Activated T-helper 2 cell treated with anti-CD3 and anti-CD28 coated beads, Interferon-gamma antibody, Interleukin-2, Interleukin-4, amounts not matched to agents 10 μg/mL and 5 μg/mL and 100 μg/mL, durations not matched to agents 14 hours and 24 hours and 36 hours (primary cell): Measurements from ENCODE around the gene MINK1. TPM values are rescaled to one million over a fixed set of nuclear protein-coding genes. Genes with fewer than 3 reads are reported as not detected.

Source experiments
- DNase-seq: peaks from one replicate; pipeline ENCODE4 v3.0.0; 2021; ENCODE audit warnings: low spot score
- H3K27ac Mint-ChIP-seq: one replicate; pipeline ENCODE4 v1.8.0; 2021; ENCODE audit warnings: mixed read lengths
- H3K27me3 Mint-ChIP-seq: one replicate; pipeline ENCODE4 v1.8.0; 2021; ENCODE audit warnings: low read depth, mixed read lengths
- H3K36me3 Mint-ChIP-seq: one replicate; pipeline ENCODE4 v1.8.0; 2021; ENCODE audit warnings: low read depth, mixed read lengths
- H3K4me1 Mint-ChIP-seq: one replicate; pipeline ENCODE4 v1.8.0; 2021; ENCODE audit warnings: low read depth, mixed read lengths
- H3K4me3 Mint-ChIP-seq: one replicate; pipeline ENCODE4 v1.8.0; 2021; ENCODE audit warnings: low read depth, mild to moderate bottlenecking, moderate library complexity, mixed read lengths
- H3K9me3 Mint-ChIP-seq: one replicate; pipeline ENCODE4 v1.8.0; 2021; ENCODE audit warnings: mixed read lengths
- intact Hi-C: fragments of 100-400 bp; cut with micrococcal nuclease; formaldehyde crosslinking; loops from one replicate; pipeline ENCODE4 v1.15.1; 2023
- total RNA-seq: library from RNA; stranded (reverse); gene quantifications from 2 replicates; pipeline ENCODE4 v1.2.3, GENCODE V29; 2022

MINK1 gene
- total RNA-seq = 60.9 and 69.7 TPM in 2 replicates

- DNase-seq = peak; percentile 87
- Mint-ChIP-seq H3K9me3 (no peaks in the 10 kb centered on the region), H3K4me3 (peak within 1 kb of the TSS; percentile 90), H3K4me1 (peaks cover 25% of the 10 kb centered on the region), H3K27ac (peak within 1 kb of the TSS; percentile 86), H3K27me3 (no peaks in the 10 kb centered on the region), H3K36me3 (peaks cover 8% of the 10 kb centered on the region)
- intact Hi-C loops = loop anchor here (1.0 to 2.0 kb wide), 2 partner anchors 37 to 102 kb away; partner anchors contain the start of genes MED11 and PSMB6
These were observed at the start of gene MINK1 for GRCh38 chr17:4833178-4833940. Gene MINK1, plus strand, starts transcription at chr17:4833340. Its CDS starts 244 bp downstream, at chr17:4833584.

DNA sequence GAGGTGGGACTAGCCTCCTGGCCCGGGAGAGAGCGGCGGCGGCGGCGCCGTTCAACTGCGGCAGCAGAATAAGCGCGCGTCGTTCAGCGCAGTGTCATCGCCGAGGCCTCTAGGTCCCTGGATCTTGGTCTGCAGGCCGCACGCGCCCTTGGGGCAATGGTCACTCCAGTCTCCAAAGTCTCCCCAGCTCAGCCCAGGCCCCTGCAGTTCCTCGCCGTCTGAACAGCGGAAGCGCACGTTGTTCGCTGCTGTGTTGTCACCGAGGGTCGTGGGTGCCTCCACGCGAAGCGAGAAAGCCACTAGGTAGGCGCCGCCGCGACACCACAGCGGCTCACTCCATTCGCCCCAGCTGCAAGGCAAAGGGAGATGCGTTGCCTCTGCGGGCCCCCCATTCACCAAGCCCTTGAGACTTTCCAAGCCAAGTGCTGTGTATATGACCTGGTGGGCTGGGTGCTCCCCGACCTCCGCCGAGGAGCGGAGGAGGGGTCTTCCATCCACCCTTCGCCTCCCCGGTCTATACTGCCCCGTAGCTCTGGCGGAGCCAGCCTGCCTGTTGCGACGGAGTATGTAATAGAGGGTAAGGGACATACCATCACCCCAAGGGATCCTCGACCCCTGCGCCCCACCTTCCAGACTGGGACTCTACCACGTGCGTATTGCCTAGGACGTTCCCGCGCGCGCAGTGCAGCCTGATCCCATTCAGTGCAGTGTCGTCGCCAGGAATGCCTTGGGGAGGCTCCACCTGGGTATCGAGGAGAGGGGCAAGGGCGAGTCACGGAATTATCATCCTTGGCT, 47.6 kb upstream of the MINK1 start:
- H3K4me1 Mint-ChIP-seq = peaks cover 15% of the 10 kb centered on the region
- no peaks in the 10 kb centered on the region for H3K36me3 Mint-ChIP-seq
- DNase-seq = no peak
- intact Hi-C loops = loop anchor here (2.0 kb wide), 1 partner anchor 103 kb away; no protein-coding TSS in a partner anchor
- H3K27me3 Mint-ChIP-seq = peaks cover 62% of the 10 kb centered on the region
- H3K4me3 Mint-ChIP-seq = no peak overlapping the region
- no peaks in the 10 kb centered on the region for H3K9me3 Mint-ChIP-seq
- H3K27ac Mint-ChIP-seq = no peak overlapping the region

DNA sequence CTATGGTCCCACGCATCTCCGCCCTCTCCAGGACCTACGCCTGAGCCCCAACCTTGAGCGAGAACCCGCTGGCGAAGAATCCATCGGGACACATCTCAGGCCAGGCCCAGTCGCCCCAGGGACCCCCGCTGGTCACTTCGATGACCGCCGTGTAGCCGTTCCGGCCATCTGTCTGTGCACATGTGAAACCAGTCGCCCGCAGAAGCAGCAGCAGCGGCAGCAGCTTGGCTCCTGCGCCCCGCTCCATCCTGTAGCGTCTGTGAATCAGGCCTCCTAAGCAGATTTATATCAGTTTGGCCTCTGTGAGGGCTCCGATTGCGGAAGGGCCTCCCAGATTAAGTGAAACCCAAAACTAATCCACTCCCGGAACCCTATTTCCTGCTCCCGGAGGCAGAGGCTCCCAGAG, 47.0 kb upstream of the MINK1 start, which contains the start of gene VMO1:
TSS of gene VMO1 (minus strand) at position 259 of the 406 bp plus-strand sequence. CDS start at position 247, 12 bp downstream.
- Mint-ChIP-seq H3K4me3 (no peak within 1 kb of the TSS), H3K36me3 (no peaks in the 10 kb centered on the region), H3K9me3 (no peaks in the 10 kb centered on the region), H3K27ac (no peak within 1 kb of the TSS), H3K4me1 (peaks cover 19% of the 10 kb centered on the region), H3K27me3 (peaks cover 58% of the 10 kb centered on the region)
- no peak for DNase-seq
- intact Hi-C loops = loop anchor here (2.0 kb wide), 1 partner anchor 103 kb away; no protein-coding TSS in a partner anchor

DNA sequence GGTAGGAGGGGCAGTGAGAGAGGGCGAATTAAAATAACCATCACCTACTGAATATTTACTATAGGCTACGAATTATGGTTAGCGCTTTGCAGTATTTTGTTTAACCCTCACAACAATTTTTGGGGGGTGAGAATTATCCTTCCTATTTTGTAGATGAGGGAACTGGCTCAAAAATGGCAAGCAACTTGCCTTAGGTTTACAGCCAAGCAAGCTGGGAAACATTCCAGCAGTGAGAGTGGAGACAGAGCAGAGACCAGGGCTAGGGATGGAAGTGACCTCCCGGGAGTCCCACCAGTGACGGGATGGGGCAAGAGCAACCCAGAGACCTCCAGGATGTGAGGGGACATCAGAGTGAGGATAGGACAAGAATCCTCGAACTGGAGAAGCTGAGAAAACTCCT, 46.6 kb upstream of the MINK1 start:
- H3K9me3 Mint-ChIP-seq = no peaks in the 10 kb centered on the region
- H3K4me3 Mint-ChIP-seq = no peak overlapping the region
- no peaks in the 10 kb centered on the region for H3K36me3 Mint-ChIP-seq
- intact Hi-C loops = loop anchor here (2.0 kb wide), 1 partner anchor 102 kb away; no protein-coding TSS in a partner anchor
- peaks cover 58% of the 10 kb centered on the region for H3K27me3 Mint-ChIP-seq
- no peak for DNase-seq
- H3K27ac Mint-ChIP-seq = no peak overlapping the region
- H3K4me1 Mint-ChIP-seq = peaks cover 21% of the 10 kb centered on the region

GRCh38 chr17:4788159-4788806, 44.9 kb upstream of the MINK1 start:
- peak overlapping the region; percentile 51 for H3K4me3 Mint-ChIP-seq
- no peak overlapping the region for H3K27ac Mint-ChIP-seq
- H3K9me3 Mint-ChIP-seq = no peaks in the 10 kb centered on the region
- peaks cover 21% of the 10 kb centered on the region for H3K4me1 Mint-ChIP-seq
- no peak for DNase-seq
- H3K36me3 Mint-ChIP-seq = no peaks in the 10 kb centered on the region
- H3K27me3 Mint-ChIP-seq = peaks cover 51% of the 10 kb centered on the region
- intact Hi-C loops = no loop called here

DNA sequence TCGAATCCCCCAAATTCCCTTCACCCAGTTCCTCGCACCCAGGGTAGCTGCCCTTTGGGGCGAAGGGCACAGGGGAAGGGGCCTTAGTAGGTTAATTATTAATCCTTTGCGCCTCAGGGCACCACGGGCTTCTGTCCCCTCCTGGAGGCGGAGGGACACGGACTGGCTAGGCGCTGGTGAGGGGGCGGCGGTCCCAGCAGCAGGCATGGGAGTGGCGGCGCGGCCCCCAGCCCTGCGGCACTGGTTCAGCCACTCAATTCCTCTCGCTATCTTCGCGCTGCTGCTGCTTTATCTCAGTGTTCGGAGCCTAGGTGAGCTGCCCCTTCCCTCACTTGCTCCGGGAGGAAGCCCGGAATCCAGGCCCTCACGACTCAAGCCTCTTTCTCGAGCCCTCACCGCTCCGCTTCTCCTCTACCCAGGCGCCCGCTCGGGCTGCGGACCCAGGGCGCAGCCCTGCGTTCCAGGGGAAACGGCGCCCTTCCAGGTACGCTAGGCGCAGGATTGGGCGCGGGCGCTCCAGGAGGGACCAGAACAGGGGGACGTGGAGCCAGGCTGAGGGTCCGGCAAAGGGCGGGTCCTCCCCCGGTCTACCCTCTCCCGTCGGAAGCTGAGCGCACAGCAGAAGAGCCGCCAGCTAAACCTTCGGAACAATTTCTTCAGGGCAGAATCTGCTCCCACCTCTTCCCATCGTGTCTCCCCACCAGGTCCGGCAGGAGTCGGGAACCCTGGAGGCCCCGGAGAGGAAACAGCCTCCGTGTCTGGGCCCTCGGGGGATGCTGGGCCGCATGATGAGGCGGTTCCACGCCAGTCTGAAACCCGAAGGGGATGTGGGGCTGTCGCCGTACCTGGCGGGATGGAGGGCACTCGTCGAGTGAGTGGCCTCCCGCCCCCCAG, 44.1 kb upstream of the MINK1 start, which contains the start of gene GLTPD2:
TSS of gene GLTPD2 (plus strand) at position 158 of the 894 bp plus-strand sequence. CDS start at position 206, 48 bp downstream.
- Mint-ChIP-seq H3K27me3 (peaks cover 46% of the 10 kb centered on the region), H3K27ac (no peak within 1 kb of the TSS)
- intact Hi-C loops = no loop called here

GRCh38 chr17:4789701-4789950, 43.5 kb upstream of the MINK1 start:
- Mint-ChIP-seq H3K27ac (no peak overlapping the region), H3K36me3 (no peaks in the 10 kb centered on the region), H3K27me3 (peaks cover 40% of the 10 kb centered on the region), H3K4me3 (peak overlapping the region; percentile 78), H3K4me1 (peaks cover 21% of the 10 kb centered on the region), H3K9me3 (no peaks in the 10 kb centered on the region)
- DNase-seq = no peak
- intact Hi-C loops = no loop called here

More for the DNA sequence above, 44.1 kb upstream of the MINK1 start, which contains the start of gene GLTPD2:
- no peaks in the 10 kb centered on the region for H3K9me3 Mint-ChIP-seq
- peak within 1 kb of the TSS; percentile 78 for H3K4me3 Mint-ChIP-seq
- no peak for DNase-seq
- no peaks in the 10 kb centered on the region for H3K36me3 Mint-ChIP-seq
- peaks cover 21% of the 10 kb centered on the region for H3K4me1 Mint-ChIP-seq

DNA sequence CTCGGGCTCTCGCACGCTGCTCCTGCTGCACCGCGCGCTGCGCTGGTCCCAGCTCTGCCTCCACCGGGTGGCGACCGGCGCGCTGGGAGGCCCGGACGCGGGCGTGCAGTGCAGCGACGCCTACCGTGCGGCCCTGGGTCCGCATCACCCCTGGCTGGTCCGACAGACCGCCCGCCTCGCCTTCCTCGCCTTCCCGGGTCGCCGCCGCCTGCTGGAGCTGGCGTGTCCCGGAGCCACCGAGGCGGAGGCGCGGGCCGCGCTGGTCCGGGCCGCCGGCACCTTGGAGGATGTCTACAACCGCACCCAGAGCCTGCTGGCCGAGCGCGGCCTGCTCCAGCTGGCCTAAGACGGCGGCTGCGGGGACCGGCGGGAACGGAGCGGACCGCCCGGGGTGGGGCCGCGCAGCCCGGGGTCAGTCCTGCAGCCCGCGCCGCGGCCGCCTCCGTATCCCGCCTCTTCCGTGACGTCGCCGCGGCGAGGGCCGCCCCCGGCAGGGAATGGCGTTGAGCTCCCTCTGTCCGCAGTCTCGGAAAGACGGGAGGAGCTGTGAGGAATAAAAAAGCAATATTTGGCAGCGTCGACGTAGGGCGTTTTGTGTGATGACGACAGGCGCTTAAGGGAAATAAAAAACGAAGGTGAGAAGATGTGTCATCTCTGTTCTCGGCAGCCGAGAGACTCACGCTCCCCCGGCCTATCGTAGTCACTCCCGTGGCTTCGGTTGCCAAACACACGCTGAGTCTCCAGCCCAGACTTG, 43.0 kb upstream of the MINK1 start:
- peak overlapping the region; percentile 94 for H3K27ac Mint-ChIP-seq
- H3K4me3 Mint-ChIP-seq = peak overlapping the region; percentile 90
- H3K27me3 Mint-ChIP-seq = peaks cover 39% of the 10 kb centered on the region
- H3K9me3 Mint-ChIP-seq = no peaks in the 10 kb centered on the region
- H3K4me1 Mint-ChIP-seq = peaks cover 21% of the 10 kb centered on the region
- H3K36me3 Mint-ChIP-seq = no peaks in the 10 kb centered on the region
- intact Hi-C loops = loop anchor here (1.0 to 10.0 kb wide), 4 partner anchors 59 to 225 kb away; partner anchors contain the start of genes ARRB2, GGT6 and MED11
- peak; percentile 82 for DNase-seq

- no peak for DNase-seq
- H3K27me3 Mint-ChIP-seq = peaks cover 33% of the 10 kb centered on the region
- H3K4me3 Mint-ChIP-seq = peak overlapping the region; percentile 90
- H3K27ac Mint-ChIP-seq = peak overlapping the region; percentile 94
- intact Hi-C loops = loop anchor here (1.0 to 10.0 kb wide), 4 partner anchors 60 to 226 kb away; partner anchors contain the start of genes ARRB2, GGT6 and MED11
- no peaks in the 10 kb centered on the region for H3K36me3 Mint-ChIP-seq
- no peaks in the 10 kb centered on the region for H3K9me3 Mint-ChIP-seq
- peaks cover 20% of the 10 kb centered on the region for H3K4me1 Mint-ChIP-seq
These were observed 42.4 kb upstream of the MINK1 start for GRCh38 chr17:4790705-4791088.

DNA sequence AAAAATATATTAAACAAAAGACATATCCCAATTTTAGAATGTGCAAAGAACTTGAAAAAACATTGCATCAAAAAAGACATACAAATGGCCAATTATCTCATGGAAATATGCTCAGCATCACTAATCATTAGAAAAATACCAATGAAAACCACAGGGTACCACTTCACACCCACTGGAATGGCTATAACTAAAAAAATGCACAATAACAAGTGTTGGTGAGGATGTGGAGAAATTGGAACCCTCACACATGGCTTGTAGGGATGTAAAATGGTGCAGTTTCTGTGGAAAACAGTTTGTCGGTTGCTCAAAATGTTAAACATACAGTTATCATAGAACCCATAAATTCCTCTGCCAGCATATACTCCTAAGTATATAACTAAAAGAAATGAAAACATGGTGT, 38.0 kb upstream of the MINK1 start:
- Mint-ChIP-seq H3K27me3 (peaks cover 2% of the 10 kb centered on the region), H3K9me3 (no peaks in the 10 kb centered on the region), H3K4me3 (no peak overlapping the region), H3K4me1 (peaks cover 11% of the 10 kb centered on the region), H3K36me3 (peaks cover 23% of the 10 kb centered on the region), H3K27ac (no peak overlapping the region)
- intact Hi-C loops = loop anchor here (10.0 kb wide), 1 partner anchor 230 kb away; the partner anchor contains the start of gene GGT6
- DNase-seq = no peak

DNA sequence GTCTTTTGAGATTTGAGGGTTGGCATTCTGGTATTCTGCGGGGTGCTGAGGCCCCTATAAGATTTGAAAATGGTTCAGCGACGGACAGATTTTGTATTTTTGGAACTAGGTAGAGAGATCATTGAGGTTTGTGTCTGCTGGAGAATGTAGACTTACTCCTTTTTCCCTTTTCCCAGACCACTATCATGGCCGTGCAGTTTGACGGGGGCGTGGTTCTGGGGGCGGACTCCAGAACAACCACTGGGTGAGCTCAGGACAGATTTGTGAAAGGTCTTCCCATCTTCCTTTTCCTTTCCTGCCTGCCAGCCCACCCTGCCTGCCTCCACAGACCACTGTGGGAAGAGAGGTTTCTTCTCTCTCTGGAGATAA, 36.6 kb upstream of the MINK1 start:
- Mint-ChIP-seq H3K9me3 (no peaks in the 10 kb centered on the region), H3K36me3 (peaks cover 27% of the 10 kb centered on the region), H3K27me3 (peaks cover 2% of the 10 kb centered on the region), H3K4me3 (peak overlapping the region; percentile 100), H3K4me1 (peaks cover 9% of the 10 kb centered on the region), H3K27ac (peak overlapping the region; percentile 95)
- intact Hi-C loops = loop anchor here (2.0 to 10.0 kb wide), 2 partner anchors 36 to 232 kb away; partner anchors contain the start of genes GGT6 and MINK1
- no peak for DNase-seq
